Breast epithelium (tissue), 3 donors: ENCODE data around the gene CWC27.

Experiments used
- CTCF ChIP-seq, 3 donors: fragments of 450-650 bp; IDR thresholded peaks; one replicate each; pipeline ENCODE4 v1.5.1; 2016 to 2017; ENCODE audit warnings: antibody characterized with exemption in 3 of 3, mild to moderate bottlenecking in 3 of 3, moderate library complexity in 3 of 3
- POLR2A ChIP-seq: fragments of 450-650 bp; IDR thresholded peaks from one replicate; pipeline ENCODE4 v1.6.1; 2016; ENCODE audit warnings: antibody characterized with exemption, mild to moderate bottlenecking, moderate library complexity
- POLR2AphosphoS5 ChIP-seq, 3 donors: sonication (generic); formaldehyde crosslinking; IDR thresholded peaks; one replicate each; pipeline ENCODE4 v1.6.1; 2017; ENCODE audit warnings: antibody characterized with exemption in 3 of 3

- TF ChIP-seq CTCF (IDR thresholded peaks at IDR 0.05) (no peak), POLR2A (no peak), POLR2AphosphoS5 (IDR thresholded peaks at IDR 0.05) (no peak)
Observed at GRCh38 chr5:64836190-64836755, 67.5 kb downstream of the CWC27 start.
